ENCODE results near the gene TFB2M. TPM values are rescaled to one million over a fixed set of nuclear protein-coding genes. Genes with fewer than 3 reads are reported as not detected.

The TFB2M gene
- total and polyA plus RNA-seq, 9 donors = 7.1 to 9.8 (median 9.0) TPM

DNA sequence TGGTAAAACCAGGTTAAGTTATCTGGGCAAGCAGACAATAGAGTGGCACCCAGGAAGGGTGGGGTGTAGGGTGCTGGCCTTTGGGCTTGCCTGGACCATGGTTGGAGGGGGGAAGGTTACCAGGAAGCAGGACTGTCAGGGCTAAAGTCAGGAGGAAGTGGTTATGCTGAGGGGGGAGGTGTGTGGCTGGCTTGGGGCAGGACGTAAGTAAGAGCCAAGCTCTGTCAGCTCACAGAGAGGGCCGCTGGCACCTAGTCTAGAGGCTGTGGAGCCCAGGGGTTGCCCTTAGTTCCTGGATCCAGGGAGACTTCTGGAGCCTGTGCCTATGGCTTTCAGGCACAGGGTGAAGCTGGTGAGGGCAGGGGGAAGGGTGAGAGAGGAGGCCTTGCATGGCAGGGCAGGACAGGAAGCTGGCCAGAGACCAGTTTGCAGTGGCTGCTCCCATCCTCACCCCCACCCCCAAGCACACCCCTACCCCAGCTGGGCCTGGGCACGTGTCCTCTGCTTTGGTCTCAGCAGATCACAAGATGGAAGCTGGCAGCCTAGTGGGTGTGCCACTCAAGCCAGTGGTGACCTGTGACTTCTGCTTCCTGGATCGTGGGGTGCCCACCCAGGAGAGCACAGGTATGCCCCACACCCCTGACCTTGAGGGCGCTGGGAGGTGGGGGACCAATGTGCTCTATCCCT is 38.5 kb downstream of the TFB2M start:
- H3K4me3 ChIP-seq = no peak overlapping the region
- 47 to 53% (median 53%) methylated on average over 5 of the region's 5 CpGs for WGBS, 3 donors
- no peak overlapping the region for H3K27ac ChIP-seq
- H3K9me3 ChIP-seq = peaks cover 0 to 5% of the 10 kb centered on the region in 2 donors
- intact Hi-C loops (cut with DNase I) = no loop called here
- H3K27me3 ChIP-seq = no peaks in the 10 kb centered on the region
- no peak for DNase-seq
- TF ChIP-seq, protein P1, sequence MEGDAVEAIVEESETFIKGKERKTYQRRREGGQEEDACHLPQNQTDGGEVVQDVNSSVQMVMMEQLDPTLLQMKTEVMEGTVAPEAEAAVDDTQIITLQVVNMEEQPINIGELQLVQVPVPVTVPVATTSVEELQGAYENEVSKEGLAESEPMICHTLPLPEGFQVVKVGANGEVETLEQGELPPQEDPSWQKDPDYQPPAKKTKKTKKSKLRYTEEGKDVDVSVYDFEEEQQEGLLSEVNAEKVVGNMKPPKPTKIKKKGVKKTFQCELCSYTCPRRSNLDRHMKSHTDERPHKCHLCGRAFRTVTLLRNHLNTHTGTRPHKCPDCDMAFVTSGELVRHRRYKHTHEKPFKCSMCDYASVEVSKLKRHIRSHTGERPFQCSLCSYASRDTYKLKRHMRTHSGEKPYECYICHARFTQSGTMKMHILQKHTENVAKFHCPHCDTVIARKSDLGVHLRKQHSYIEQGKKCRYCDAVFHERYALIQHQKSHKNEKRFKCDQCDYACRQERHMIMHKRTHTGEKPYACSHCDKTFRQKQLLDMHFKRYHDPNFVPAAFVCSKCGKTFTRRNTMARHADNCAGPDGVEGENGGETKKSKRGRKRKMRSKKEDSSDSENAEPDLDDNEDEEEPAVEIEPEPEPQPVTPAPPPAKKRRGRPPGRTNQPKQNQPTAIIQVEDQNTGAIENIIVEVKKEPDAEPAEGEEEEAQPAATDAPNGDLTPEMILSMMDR (IDR thresholded peaks at IDR 0.05) = no peak
- TF ChIP-seq EP300 (IDR thresholded peaks at IDR 0.05) (no peak), POLR2A (IDR thresholded peaks at IDR 0.05) (no peak)
- H3K4me1 ChIP-seq (ENCODE audit: insufficient read depth) = no peaks in the 10 kb centered on the region
- H3K36me3 ChIP-seq = no peaks in the 10 kb centered on the region

DNA sequence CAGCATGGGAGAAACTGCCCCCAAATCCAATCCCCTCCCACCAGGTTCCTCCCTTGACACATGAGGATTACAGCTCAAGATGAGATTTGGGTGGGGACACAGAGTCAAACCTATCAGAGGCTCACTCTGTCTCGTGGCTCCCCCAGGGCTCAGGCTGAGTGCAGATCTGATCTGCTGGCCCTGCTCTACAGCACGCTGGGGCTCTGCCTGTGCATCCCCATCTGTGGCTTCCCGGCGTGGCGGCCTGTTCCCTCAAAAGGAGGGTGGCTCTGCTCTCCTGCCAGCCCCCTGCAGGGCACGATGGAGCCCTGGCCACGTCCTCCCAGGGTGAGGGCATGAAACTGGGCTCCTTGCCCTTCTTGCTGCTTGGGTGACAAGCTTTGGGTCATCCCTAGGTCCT is 39.1 kb downstream of the TFB2M start:
- Histone ChIP-seq H3K4me1 (ENCODE audit: insufficient read depth) (no peaks in the 10 kb centered on the region), H3K9me3 (peaks cover 0 to 5% of the 10 kb centered on the region in 2 donors), H3K27me3 (no peaks in the 10 kb centered on the region), H3K27ac (no peak overlapping the region), H3K36me3 (no peaks in the 10 kb centered on the region), H3K4me3 (no peak overlapping the region)
- WGBS, 3 donors = 75% methylated on average over 7 of the region's 7 CpGs
- intact Hi-C loops (cut with DNase I) = no loop called here
- TF ChIP-seq, protein P1 (IDR thresholded peaks at IDR 0.05) = no peak
- TF ChIP-seq EP300 (IDR thresholded peaks at IDR 0.05) (no peak), POLR2A (IDR thresholded peaks at IDR 0.05) (no peak)
- no peak for DNase-seq

DNA sequence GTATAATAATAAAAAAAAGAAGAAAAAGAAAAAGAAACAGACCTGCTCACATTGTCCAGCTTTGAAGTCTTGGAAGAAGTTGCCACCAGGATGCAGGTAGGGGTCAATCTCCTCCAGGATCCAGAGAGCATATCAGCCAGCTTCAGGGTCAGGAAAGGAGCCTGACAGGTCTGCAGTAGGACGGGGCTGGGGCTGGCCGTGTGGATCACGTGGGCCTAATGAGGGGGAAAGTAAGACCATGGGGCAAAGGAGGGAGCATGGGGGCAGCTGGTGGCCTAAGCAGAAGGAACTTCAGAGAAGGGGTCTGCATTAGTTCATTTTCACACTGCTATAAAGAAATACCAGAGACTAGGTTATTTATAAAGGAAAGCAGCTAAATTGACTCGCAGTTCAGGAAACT is 39.7 kb downstream of the TFB2M start:
- no peaks in the 10 kb centered on the region for H3K27me3 ChIP-seq
- intact Hi-C loops (cut with DNase I) = no loop called here
- DNase-seq = no peak
- TF ChIP-seq EP300 (IDR thresholded peaks at IDR 0.05) (no peak), POLR2A (IDR thresholded peaks at IDR 0.05) (no peak)
- TF ChIP-seq, protein P1 (IDR thresholded peaks at IDR 0.05) = no peak
- no peaks in the 10 kb centered on the region for H3K36me3 ChIP-seq
- H3K4me3 ChIP-seq = no peak overlapping the region
- H3K27ac ChIP-seq = no peak overlapping the region
- WGBS, 3 donors = 70 to 86% (median 71%) methylated on average over 4 of the region's 4 CpGs
- H3K9me3 ChIP-seq = peaks cover 0 to 5% of the 10 kb centered on the region in 2 donors
- H3K4me1 ChIP-seq (ENCODE audit: insufficient read depth) = no peaks in the 10 kb centered on the region

DNA sequence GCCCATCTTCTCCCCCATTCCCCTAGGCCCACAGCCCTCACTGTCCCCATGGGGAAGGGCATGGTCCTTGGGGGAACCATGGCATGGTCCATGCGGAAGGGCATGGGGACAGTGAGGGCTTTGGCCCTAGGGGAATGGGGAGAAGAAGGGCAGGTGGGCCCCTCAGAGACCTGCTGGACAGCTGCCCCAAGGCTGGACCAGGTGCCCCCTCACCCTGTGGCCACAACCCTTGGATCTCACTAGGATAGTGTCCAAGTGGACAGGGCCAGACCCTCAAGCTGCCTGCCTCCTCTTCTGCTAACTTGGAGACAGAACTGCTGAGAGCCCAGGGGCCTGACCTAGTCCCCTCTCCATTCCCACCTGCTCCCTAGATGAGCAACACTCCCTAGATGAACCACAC is 46.5 kb downstream of the TFB2M start:
- Histone ChIP-seq H3K27ac (no peak overlapping the region), H3K36me3 (no peaks in the 10 kb centered on the region), H3K4me3 (no peak overlapping the region), H3K4me1 (ENCODE audit: insufficient read depth) (no peaks in the 10 kb centered on the region), H3K9me3 (no peaks in the 10 kb centered on the region), H3K27me3 (no peaks in the 10 kb centered on the region)
- no peak for TF ChIP-seq EP300 (IDR thresholded peaks at IDR 0.05)
- TF ChIP-seq, protein P1 (IDR thresholded peaks at IDR 0.05) = no peak
- TF ChIP-seq POLR2A (IDR thresholded peaks at IDR 0.05) = no peak
- DNase-seq = no peak
- WGBS, 3 donors = 100% methylated on average over 1 of the region's 1 CpG; no CpG with 5 or more reads in 1 of the 3 donors
- intact Hi-C loops (cut with DNase I) = loop anchor here in 1 of 4 donors (10.0 kb wide), 1 partner anchor 175 kb away; no protein-coding TSS in a partner anchor
